ENCODE data around the gene TPPP2.

DNA sequence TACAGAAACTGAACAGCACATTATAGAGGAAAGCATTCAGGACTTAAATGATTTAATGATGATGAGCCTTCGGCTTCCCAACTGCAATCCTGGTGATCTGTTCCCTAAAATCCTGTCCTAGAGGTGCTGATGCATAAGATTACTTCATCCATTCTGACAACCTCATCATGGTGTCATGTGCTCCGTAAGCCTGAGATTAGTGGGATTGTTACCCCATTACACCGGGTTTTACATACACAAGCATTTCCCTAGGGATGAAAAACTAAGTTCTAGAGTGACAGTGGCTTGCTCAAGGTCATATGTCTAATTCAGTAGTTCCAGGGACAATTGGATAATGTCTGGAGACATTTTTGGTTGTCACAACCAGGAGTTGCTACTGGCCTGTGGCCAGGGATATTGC lies 7.1 kb downstream of the TPPP2 start:
- TF ChIP-seq, protein P1, sequence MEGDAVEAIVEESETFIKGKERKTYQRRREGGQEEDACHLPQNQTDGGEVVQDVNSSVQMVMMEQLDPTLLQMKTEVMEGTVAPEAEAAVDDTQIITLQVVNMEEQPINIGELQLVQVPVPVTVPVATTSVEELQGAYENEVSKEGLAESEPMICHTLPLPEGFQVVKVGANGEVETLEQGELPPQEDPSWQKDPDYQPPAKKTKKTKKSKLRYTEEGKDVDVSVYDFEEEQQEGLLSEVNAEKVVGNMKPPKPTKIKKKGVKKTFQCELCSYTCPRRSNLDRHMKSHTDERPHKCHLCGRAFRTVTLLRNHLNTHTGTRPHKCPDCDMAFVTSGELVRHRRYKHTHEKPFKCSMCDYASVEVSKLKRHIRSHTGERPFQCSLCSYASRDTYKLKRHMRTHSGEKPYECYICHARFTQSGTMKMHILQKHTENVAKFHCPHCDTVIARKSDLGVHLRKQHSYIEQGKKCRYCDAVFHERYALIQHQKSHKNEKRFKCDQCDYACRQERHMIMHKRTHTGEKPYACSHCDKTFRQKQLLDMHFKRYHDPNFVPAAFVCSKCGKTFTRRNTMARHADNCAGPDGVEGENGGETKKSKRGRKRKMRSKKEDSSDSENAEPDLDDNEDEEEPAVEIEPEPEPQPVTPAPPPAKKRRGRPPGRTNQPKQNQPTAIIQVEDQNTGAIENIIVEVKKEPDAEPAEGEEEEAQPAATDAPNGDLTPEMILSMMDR (IDR thresholded peaks at IDR 0.05): no peak
- TF ChIP-seq, protein P2, sequence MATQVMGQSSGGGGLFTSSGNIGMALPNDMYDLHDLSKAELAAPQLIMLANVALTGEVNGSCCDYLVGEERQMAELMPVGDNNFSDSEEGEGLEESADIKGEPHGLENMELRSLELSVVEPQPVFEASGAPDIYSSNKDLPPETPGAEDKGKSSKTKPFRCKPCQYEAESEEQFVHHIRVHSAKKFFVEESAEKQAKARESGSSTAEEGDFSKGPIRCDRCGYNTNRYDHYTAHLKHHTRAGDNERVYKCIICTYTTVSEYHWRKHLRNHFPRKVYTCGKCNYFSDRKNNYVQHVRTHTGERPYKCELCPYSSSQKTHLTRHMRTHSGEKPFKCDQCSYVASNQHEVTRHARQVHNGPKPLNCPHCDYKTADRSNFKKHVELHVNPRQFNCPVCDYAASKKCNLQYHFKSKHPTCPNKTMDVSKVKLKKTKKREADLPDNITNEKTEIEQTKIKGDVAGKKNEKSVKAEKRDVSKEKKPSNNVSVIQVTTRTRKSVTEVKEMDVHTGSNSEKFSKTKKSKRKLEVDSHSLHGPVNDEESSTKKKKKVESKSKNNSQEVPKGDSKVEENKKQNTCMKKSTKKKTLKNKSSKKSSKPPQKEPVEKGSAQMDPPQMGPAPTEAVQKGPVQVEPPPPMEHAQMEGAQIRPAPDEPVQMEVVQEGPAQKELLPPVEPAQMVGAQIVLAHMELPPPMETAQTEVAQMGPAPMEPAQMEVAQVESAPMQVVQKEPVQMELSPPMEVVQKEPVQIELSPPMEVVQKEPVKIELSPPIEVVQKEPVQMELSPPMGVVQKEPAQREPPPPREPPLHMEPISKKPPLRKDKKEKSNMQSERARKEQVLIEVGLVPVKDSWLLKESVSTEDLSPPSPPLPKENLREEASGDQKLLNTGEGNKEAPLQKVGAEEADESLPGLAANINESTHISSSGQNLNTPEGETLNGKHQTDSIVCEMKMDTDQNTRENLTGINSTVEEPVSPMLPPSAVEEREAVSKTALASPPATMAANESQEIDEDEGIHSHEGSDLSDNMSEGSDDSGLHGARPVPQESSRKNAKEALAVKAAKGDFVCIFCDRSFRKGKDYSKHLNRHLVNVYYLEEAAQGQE (IDR thresholded peaks at IDR 0.05; ENCODE audit: insufficient read depth in 1 of 2, low read depth in 2 of 2, low read length in 1 of 2): no peak
- TF ChIP-seq POLR2AphosphoS5 (IDR thresholded peaks at IDR 0.05; ENCODE audit: low read depth, low read length) (no peak), TCF7L2 (IDR thresholded peaks at IDR 0.05; ENCODE audit: low read depth, low read length) (no peak), SIN3A (IDR thresholded peaks at IDR 0.05; ENCODE audit: borderline replicate concordance, insufficient read depth, low read depth, low read length) (no peak)
